ENCODE measurements around the gene PDZD7. TPM values are rescaled to one million over a fixed set of nuclear protein-coding genes. Genes with fewer than 3 reads are reported as not detected.

PDZD7 gene
- total and polyA plus RNA-seq, 9 of the 15 experiments (the other 6 are each of a cell fraction or from before 2014, with no cell fraction given), result 0.04 to 0.24 (median 0.08) TPM; not detected in 3

- TF ChIP-seq TAF15 (IDR thresholded peaks at IDR 0.05; ENCODE audit: low read depth, low read length) (no peak), CLOCK (CRISPR knock-in tag; IDR thresholded peaks at IDR 0.05; ENCODE audit: borderline replicate concordance) (no peak), ESRRB (CRISPR knock-in tag; IDR thresholded peaks at IDR 0.05; ENCODE audit: borderline replicate concordance) (no peak), REST (IDR thresholded peaks at IDR 0.05; ENCODE audit: borderline replicate concordance) (peak; percentile 15; the same call in 1 of the 2 replicates), REST (CRISPR knock-in tag; IDR thresholded peaks at IDR 0.05; ENCODE audit: low read depth) (no peak), TFE3 (CRISPR knock-in tag; IDR thresholded peaks at IDR 0.05) (peak; percentile 94), NFYB (IDR thresholded peaks at IDR 0.05; ENCODE audit: extremely low read depth, insufficient read length) (no peak), NFATC3 (IDR thresholded peaks at IDR 0.05) (no peak), VEZF1 (CRISPR knock-in tag; IDR thresholded peaks at IDR 0.05) (no peak), ZNF395 (CRISPR knock-in tag; IDR thresholded peaks at IDR 0.05) (peak; percentile 62; the same call in 1 of the 2 replicates)
Measured at GRCh38 chr10:100996678-100997359, 34.1 kb downstream of the PDZD7 start (continued).
